Stimulated activated CD4-positive, alpha-beta T cell treated with anti-CD3 and anti-CD28 coated beads, Interleukin-12 subunit alpha, Interleukin-12 subunit beta, amount 100 ng/mL, for 48 hours (primary cell): ENCODE measurements around the gene MRPL27.
A peak's percentile ranks its signal among the peaks of the same experiment; 100 is the strongest.

Experiments used
- DNase-seq, 3 donors: peaks; one replicate each; pipeline ENCODE4 v3.0.0-alpha.2; 2020; ENCODE audit warnings: low read depth in 2 of 3, low spot score in 1 of 3

The MRPL27 gene

DNA sequence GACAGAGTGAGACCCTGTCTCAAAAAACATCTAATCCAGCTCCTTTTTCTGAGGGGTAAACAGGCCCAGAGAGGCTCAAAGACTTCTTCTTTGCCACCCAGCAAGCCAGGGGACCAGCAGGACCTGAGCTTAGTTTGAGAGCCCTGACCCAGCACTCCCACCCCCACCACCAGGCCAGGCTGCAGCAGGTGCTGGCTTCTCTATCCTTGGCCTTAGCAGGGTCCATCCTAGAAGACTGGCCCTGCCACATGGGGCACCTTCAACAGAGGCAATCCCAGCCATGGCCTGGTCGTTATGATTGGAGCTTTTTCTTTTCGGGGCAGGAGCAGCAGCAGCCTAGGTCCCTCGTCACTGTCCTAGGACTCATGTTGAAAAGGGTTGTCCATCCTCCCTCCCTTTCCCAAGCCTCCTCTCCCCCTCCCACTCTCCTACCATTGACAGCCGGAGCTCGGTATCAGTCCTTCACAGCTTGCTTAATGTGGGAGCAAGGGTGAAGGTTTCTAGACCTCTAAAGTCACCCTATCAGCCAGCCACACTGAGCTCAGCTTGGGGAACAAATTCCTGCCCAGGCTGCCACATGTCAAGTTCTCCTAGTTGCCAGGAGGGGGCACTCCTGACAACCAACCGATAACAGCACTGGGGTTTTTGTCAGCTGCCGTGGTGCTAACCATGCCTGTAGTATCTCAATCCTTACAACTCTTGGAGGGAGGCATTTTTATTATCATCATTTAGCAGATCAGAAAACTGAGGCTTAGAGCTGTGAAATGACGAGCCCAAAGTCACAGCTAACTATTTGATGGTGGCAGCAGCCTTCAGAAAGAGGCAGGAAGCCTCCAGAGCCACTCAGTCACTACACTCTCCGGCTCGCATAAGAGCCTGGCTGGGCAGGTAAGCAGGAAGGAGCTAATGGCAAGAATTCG, 11.2 kb downstream of the MRPL27 start:
- DNase-seq = peak; percentile 39 to 46 (median 41)

DNA sequence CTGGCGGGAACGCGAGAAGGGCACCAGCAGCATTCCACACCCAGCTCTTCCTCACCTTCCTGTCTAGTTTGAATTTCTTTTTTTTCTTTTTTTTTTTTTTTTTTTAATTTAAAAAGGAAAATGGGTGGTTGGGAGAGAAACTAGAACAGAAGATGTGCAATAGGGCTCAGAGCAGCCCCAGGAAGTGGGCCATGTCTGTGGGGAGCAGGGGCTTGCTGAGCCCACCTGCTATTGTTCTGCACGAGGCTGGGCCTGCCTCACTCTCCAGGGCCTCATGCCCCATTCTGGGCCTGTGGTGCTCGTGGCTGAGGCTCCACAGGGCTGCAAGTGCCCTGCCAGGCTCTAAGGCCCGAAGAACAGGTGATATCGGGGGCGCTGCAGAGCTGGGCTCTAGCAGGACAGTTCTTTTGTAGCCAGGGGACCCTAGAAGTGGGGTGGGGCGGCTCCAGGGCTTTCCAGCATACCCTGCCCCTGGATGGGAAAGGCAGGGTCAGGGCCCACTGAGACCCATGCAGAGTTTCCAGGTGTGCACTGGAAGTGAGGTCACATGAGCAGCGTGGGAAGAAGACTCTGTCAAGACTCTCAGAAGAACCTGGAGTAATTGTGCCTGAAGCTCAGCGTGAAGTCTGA, 12.4 kb downstream of the MRPL27 start:
- no peak for DNase-seq

DNA sequence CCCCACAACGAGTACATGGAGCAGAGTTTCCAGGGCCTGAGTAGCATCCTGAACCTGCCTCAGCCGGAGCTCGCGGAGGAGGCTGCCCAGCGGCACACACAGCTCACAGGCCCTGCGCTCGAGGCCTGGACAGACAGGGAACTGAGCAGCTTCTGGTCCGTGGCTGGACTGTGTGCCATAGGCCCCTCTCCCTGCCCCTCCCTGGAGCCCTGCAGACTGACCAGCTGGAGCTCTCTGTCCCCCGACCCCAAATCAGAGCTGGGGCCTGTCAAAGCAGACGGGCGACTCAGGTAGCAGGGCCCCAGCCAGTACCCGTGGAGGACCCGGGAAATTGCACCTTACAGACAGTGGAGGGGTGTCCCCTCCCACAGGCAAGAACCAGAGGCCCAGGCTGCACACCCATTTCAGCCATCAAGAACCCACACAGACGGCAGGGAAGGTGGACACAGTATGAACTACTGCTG, 13.0 kb downstream of the MRPL27 start:
- no peak for DNase-seq

DNA sequence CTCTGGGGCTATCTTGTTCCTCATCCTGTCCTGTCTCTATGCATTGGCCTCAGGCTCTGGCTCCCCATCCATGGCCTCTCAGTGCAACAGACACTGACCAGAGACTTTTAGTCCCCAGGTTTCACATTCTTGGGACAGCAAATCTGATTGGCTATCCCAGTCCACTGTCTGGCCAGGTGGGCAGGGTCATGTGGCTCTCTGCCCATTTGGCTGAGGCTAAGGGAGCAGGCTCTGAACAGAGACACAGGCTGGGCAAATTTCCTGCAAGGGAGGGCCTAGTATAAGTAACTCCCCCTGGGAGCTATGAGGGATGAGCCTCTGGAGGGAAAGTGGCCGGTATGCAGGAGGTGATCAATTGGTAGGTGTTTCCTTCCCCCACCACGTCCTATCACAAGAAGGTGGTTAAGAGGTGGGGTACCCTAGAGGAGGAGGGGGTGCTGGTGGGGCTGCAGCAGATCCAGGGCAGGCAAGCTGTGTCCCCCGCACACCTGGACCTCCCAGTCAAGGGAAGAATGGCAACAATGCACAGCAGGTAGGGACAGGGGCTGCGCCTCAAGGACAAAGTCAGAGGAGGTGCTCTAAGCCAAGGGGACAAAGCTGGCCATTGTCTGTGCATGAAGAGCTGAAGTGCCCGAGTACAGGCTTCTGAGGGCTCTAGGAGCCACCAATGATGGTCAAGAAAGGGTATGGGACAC, 13.8 kb downstream of the MRPL27 start:
- no peak for DNase-seq

DNA sequence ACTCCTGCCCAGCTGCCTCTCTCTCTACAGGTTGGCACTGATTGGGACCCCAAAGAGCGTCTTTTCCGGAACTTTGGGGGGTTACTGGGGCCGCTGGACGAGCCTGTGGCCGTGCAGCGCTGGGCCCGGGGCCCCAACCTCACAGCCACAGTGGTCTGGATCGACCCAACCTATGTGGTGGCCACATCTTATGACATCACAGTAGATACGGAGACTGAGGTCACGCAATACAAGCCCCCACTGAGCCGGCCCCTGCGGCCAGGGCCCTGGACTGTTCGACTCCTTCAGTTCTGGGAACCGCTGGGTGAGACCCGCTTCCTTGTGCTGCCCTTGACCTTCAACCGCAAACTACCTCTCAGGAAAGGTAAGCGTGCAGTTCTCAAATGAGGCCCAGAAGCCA, 14.8 kb downstream of the MRPL27 start:
- no peak for DNase-seq

DNA sequence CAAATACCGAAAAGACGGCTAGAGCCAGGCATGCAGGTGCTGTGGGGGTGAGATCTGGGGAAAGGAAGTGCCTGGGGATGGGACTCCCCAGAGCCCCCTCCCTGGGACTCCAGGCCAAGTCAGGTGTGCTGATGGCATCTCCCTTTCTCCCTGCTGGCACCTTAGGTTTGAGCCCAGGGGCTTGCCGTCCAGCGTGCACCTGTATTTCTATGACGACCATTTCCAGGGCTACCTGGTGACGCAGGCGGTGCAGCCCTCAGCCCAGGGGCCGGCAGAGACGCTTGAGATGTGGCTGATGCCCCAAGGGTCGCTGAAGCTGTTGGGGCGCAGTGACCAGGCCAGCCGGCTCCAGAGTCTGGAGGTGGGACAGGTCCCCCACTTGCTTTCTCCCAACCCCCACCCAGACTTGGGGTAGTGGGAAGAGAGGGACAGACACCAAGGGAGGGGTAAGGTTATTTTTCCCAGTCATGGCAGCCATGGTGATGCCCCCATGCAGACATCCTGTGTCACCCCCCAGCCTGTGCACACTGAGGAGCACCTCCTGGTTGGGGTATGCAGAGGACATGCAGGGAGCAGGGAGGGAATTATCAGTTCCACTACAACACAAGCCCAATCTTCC, 16.0 kb downstream of the MRPL27 start:
- DNase-seq = no peak

DNA sequence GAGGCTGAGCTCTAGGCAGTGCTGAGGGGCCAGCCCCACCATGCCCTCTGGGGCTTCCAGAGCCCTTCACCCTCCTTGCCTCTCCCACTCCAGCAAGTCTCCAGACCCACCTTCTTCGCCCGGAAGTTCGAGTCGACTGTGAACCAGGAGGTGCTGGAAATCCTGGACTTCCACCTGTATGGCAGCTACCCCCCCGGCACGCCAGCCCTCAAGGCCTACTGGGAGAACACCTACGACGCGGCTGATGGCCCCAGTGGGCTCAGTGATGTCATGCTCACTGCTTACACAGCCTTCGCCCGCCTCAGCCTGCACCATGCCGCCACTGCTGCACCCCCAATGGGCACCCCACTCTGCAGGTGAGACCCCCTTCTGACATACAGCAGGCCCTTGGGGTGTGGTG, 16.6 kb downstream of the MRPL27 start:
- DNase-seq = no peak

DNA sequence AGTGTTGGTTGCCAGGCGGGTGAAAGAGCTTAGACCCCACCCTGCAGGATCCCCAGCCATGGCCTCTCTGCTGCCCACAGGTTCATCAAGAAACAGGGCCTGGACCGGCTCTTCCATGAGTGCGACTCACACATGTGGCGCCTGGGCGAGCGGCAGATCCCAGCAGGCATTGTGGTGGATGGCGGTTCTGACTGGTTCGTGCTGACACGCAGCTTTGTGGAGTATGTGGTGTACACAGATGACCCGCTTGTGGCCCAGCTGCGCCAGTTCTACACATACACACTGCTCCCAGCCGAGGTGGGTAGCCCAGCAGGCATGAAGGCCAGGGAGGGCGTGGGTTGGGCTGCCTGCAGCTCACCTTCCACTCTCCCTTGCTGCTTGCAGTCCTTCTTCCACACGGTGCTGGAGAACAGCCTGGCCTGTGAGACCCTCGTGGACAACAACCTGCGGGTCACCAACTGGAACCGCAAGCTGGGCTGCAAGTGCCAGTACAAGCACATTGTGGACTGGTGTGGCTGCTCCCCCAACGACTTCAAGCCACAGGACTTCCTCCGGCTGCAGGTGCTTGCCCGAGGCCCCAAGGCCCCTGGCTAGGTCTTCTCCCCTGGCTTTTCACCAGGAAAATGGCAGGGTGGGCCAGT, 17.2 kb downstream of the MRPL27 start:
- no peak for DNase-seq

DNA sequence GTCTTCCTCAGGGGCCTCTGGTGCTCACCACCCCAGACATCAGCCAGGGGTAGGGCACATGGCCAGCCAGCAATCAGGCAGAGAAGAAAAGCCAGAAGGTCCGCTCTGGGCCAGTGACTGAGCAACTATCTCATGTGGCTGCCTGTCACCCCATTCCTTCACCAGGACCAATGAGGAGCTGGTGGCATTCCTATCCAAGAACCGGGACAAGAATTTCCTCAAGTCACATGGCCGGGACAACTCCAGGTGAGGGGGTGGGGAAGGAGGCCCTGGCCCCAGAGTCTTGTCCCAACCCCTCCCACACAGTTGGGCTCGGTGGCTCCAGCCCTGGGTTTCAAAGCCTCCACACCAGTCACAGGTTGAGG, 17.7 kb downstream of the MRPL27 start:
- no peak for DNase-seq

DNA sequence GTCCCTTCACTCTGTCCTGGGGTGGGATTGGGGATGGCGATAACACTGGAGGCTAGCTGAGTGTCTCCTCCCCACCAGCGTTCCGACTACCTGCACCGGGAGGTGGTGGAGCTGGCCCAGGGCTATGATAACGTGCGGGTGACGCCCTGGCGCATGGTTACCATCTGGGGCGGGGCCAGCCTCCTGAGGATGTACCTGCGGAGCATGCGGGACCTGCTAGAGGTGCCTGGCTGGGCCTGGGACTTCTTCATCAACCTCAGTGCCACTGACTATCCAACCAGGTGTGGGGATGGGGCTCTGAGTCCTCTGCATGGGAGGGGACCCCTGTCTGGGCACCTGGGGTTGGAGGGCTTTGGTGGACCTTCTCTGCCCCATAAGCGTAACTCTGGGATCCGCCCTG, 18.2 kb downstream of the MRPL27 start:
- DNase-seq = no peak

DNA sequence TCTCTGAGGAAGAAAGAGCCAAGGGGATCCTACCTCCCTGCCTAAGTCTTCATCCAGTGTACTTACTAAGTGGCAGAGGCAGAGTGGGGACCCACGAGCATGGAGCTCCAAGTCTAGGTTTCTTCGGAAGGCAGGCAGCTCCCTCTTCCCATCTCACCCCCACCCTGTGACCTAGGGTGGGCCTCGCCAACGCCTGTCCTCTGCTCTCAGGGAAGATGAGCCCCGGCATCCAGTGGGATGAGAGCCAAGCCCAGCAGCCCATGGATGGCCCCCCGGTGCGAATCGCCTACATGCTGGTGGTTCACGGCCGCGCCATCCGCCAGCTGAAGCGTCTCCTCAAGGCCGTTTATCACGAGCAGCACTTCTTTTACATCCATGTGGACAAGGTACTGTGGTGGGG, 18.8 kb downstream of the MRPL27 start:
- DNase-seq = no peak

DNA sequence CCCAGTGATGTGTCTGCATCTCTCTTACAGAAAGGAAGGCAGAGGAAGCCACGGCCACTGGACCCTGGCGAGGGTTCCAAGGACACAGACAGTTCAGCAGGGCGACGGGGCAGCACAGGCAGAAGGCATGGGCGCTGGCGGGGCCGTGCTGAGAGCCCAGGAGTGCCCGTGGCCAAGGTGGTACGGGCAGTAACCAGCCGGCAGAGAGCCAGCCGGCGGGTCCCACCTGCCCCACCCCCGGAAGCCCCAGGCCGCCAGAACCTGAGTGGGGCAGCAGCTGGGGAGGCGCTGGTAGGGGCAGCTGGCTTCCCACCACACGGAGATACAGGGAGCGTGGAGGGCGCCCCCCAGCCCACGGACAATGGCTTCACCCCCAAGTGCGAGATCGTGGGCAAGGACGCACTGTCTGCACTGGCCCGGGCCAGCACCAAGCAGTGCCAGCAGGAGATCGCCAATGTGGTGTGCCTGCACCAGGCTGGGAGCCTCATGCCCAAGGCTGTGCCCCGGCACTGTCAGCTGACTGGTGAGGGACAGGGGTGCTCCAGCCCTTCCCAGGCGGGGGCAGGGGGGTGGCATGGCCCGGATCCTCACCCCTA, 19.3 kb downstream of the MRPL27 start:
- no peak for DNase-seq

DNA sequence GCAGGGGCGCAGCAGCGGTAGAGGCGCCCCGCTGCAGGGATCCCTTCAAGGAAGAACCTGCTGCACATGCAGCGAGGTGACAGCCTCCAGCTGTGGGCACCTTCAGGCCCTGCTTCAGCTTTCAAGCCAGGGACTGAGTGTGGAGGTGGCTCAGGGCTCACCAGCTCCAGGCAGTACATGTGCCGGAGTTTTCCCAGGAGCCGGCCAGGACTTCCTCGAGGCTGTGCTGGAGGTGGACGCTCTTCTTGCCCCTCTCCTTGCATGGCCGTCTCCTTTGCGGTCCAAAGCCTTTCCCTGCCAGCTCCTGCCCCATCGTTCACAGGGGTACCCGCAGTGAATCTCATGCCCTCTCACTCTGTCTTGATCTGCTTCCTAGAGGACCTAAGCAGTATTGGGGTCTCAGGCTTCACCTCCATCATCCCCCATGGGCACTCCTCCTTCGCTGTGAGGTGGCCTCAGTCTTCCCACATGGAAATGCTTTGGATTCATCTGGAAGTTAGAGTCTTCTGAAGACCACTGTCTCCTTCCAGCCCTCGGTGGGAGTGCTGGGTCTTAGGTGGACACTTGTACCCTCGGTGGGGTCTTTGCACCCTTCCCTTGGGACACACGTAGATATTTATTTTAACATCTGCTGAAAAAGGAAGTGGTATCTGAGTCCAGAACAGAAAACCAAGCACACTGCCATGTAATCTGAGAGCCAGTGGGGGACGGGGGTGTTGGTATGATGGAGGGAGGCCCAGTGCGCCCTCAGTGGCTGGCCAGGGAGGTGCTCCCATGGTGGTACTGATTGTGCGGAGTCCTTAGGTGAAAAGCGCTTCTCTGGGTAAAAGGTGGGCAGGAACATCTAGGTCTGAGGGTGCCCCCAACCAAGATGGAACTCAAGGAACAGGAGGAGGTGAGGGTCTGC, 20.0 kb downstream of the MRPL27 start:
- no peak for DNase-seq

DNA sequence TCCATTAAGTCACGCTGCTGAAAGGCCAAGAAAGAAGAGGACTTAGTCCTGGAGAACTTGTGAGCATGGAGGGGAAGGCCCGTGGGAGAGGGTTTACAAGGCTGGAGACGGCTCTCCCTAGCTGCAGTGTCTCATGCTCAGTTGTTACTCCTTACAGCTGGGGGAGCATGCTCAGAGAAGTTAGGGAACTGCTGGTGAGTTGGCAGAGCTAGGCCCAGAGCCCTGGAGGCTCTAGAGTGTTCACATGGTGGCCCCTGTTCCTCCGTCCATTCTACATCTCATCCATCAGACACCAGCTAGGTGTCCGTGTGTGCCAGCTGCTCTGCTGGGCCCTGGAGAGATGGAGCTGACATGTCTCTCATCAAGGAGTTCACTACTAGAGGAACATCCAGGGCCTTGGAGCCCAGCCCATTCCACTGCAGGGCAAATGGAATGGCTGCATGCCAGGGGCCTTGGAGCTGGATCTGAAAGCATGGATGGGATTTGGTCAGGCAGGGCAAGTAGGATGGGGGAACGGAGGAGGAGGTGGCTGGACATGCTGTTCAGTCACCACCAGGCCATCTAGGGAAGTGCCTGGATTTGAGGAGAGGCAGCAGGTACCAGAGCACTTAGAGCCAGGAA, 20.8 kb downstream of the MRPL27 start:
- DNase-seq = no peak

DNA sequence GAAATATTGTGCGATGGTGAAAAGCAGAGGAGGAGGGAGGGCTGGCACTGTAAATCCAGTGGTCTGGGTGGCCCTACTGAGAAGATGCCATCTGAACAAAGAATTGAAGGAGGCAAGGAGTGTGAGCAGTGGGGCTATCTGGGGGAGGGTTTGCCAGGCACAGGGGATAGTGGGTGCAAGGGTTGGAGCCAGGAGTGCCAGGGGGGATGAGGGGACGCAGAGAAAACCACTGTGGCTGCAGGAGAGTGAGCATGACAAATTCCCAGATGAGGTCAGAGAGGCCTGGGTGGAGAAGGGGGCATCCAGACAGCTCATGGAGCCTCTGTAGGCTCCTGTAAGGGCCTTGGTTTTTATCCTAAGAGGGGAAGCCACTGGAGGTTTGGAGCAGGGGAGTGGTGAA, 22.3 kb downstream of the MRPL27 start:
- no peak for DNase-seq

DNA sequence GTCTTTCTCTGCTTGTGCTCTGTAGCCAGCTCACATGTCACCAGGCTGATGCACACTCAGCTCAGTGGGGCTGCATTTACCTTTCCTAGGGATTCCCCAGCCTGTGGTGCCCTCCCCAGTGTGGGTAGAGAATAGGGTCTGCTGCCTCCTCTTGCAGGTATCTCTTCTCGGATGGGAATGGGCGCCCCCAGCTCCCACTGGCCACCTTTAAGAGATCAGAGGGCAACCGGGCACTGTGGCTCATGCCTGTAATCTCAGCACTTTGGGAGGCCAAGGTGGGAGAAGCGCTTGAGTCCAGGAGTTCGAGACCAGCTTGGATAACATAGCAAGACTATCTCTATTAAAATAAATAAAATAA, 23.8 kb downstream of the MRPL27 start:
- DNase-seq = no peak

DNA sequence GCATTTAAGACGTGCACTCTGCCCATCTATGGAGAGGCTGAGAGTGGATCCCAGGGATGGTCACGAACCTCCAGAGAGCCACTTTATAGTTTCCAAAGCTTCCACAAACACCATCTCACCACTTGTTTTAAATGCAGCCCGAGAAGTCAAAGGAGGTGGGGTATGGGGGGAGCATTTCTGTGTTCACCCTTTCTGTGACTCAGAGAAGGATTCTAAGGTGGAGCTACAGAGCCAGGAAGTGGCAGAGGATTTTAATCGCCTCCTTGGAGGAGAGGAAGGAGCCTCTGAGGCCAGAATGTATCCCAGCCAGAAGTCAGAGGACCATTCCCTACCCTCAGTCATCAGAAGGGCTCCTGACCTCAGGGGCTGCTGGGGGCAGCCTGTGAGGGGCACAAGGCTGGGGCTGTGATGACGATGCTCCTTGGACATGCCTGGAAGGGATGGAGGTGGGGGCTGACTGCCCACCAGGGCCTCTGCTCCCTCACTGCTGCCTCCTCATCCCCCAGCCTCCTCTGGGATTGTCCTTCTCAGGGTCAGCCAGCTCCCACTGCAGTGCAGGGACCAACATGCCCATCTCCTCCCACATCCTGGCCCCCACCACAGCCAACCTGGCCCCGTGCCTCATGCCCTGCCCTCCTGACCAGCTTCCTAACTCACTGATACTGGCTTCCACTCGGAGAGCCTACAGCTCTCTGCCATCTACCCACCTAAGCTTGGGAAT, 24.3 kb downstream of the MRPL27 start:
- DNase-seq = no peak

DNA sequence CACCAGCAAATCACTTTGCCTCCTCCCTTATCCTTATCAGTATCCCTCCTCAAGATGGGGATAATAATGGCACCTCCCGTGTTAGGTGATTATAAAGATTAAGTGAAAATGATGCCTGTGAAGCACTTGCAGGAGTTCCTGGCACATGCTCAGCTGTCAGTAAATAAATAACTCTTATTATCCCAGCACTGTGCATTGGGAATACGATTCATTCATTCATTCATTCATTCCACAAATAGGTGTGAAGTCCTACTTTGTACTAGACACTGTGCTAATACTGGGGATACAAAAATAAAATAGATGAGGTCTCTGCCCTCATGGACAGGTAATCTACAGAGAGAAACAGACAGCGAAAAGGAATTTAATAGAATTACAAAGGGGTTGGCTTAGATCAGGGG, 25.1 kb downstream of the MRPL27 start:
- DNase-seq = no peak
